ENCODE measurements around the gene BRD9. TPM values are rescaled to one million over a fixed set of nuclear protein-coding genes. Genes with fewer than 3 reads are reported as not detected.

BRD9 gene
- total RNA-seq, 1 experiment from 2014 or later: 48.9 TPM

DNA sequence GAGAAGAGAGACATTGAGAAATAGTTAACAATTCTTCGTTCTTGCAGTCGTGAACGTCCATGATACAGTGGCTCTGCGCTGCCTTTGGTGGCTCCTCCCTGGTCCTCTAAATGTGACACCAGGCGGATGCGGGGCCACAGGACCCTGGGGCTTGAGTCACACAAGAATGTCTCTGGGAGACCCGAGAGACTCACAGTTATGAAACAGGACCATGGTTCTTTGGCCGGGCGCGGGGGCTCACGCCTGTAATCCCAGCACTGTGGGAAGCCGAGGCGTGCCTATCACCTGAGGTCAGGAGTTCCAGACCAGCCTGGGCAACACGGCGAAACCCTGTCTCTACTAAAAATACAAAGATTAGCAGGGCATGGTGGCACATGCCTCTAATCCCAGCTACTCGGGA lies 41.0 kb downstream of the BRD9 start:
- H3K4me3 Mint-ChIP-seq (ENCODE audit: unreplicated experiment): no peak overlapping the region

DNA sequence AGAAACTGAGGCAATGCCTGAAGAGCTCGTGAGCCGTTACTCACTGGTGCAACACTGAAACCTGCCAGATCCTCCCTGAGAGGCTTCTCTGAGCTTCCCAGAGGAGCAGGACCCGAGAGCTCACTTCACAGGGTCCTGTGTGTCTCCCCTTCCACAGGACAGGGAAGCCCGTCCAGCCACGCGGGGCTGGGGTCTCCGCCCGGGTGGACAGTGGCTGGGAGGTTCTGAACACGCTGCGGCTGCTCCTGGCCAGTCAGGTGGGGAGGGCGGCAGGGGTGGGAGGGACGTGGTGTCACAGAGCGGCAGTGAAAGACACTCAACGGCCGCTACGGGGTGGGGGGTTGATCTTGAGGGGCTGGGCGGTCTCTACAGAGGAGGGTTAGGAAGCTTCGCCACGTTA lies 41.5 kb downstream of the BRD9 start:
- intact Hi-C loops (cut with micrococcal nuclease): loop anchor here (10.0 kb wide), 1 partner anchor 176 kb away; no protein-coding TSS in a partner anchor
- Mint-ChIP-seq H3K4me1 (ENCODE audit: insufficient read depth, unreplicated experiment) (no peaks in the 10 kb centered on the region), H3K36me3 (ENCODE audit: insufficient read depth, unreplicated experiment) (no peaks in the 10 kb centered on the region), H3K4me3 (ENCODE audit: unreplicated experiment) (no peak overlapping the region), H3K27ac (ENCODE audit: low read depth, unreplicated experiment) (no peak overlapping the region), H3K27me3 (ENCODE audit: insufficient read depth, unreplicated experiment) (peaks cover 31% of the 10 kb centered on the region), H3K9me3 (ENCODE audit: unreplicated experiment) (no peaks in the 10 kb centered on the region)
- ChIA-PET CTCF (no interaction called here), POLR2A (no interaction called here)
- BruUV-seq (replicated peaks): no TSS peak
- no peak for DNase-seq (ENCODE audit: unreplicated experiment)
- TF ChIP-seq, protein P1, sequence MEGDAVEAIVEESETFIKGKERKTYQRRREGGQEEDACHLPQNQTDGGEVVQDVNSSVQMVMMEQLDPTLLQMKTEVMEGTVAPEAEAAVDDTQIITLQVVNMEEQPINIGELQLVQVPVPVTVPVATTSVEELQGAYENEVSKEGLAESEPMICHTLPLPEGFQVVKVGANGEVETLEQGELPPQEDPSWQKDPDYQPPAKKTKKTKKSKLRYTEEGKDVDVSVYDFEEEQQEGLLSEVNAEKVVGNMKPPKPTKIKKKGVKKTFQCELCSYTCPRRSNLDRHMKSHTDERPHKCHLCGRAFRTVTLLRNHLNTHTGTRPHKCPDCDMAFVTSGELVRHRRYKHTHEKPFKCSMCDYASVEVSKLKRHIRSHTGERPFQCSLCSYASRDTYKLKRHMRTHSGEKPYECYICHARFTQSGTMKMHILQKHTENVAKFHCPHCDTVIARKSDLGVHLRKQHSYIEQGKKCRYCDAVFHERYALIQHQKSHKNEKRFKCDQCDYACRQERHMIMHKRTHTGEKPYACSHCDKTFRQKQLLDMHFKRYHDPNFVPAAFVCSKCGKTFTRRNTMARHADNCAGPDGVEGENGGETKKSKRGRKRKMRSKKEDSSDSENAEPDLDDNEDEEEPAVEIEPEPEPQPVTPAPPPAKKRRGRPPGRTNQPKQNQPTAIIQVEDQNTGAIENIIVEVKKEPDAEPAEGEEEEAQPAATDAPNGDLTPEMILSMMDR (IDR thresholded peaks at IDR 0.05; ENCODE audit: unreplicated experiment): no peak

More for the DNA sequence above, 41.0 kb downstream of the BRD9 start:
- H3K27ac Mint-ChIP-seq (ENCODE audit: low read depth, unreplicated experiment): no peak overlapping the region
- no TSS peak for BruUV-seq (replicated peaks)
- intact Hi-C loops (cut with micrococcal nuclease): loop anchor here (10.0 kb wide), 1 partner anchor 177 kb away; no protein-coding TSS in a partner anchor
- ChIA-PET POLR2A (no interaction called here), CTCF (no interaction called here)
- TF ChIP-seq, protein P1 (IDR thresholded peaks at IDR 0.05; ENCODE audit: unreplicated experiment): no peak
- H3K9me3 Mint-ChIP-seq (ENCODE audit: unreplicated experiment): no peaks in the 10 kb centered on the region
- H3K36me3 Mint-ChIP-seq (ENCODE audit: insufficient read depth, unreplicated experiment): no peaks in the 10 kb centered on the region
- H3K4me1 Mint-ChIP-seq (ENCODE audit: insufficient read depth, unreplicated experiment): no peaks in the 10 kb centered on the region
- DNase-seq (ENCODE audit: unreplicated experiment): no peak
- H3K27me3 Mint-ChIP-seq (ENCODE audit: insufficient read depth, unreplicated experiment): peaks cover 27% of the 10 kb centered on the region

DNA sequence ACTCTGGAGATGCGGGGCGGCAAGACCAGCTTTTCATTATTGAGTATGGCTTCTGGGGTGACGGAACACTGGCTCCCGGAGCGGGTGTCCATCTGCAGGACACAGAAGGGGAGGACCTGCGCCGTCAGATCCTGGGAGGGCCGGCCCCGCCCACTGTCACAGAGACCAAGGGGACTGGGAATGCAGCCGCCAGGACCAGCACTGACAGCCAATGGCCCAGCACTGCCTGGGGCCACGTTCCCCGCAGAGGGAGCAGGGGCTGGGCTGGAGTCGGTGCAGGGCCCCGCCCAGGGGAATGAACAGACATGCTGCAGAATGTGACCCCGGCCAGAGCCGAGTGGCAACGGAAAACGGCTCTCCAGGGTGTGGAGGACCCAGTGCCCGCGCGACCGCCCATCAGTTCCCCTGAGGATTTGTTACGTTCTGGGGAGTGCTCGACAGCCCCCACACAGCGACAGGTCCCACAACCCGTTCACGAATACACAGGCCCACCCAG lies 42.0 kb downstream of the BRD9 start, which contains the start of gene ZDHHC11:
ZDHHC11 (minus strand) TSS at position 476 of the 496 bp plus-strand sequence; CDS start at position 92, 384 bp downstream.
- H3K27ac Mint-ChIP-seq (ENCODE audit: low read depth, unreplicated experiment): no peak within 1 kb of the TSS
- H3K4me1 Mint-ChIP-seq (ENCODE audit: insufficient read depth, unreplicated experiment): no peaks in the 10 kb centered on the region
- H3K9me3 Mint-ChIP-seq (ENCODE audit: unreplicated experiment): no peaks in the 10 kb centered on the region
- no peaks in the 10 kb centered on the region for H3K36me3 Mint-ChIP-seq (ENCODE audit: insufficient read depth, unreplicated experiment)
- DNase-seq (ENCODE audit: unreplicated experiment): no peak
- no peak within 1 kb of the TSS for H3K4me3 Mint-ChIP-seq (ENCODE audit: unreplicated experiment)
- ChIA-PET CTCF (no interaction called here), POLR2A (interaction anchor here (0.6 kb wide), 1 partner anchor 79 kb away, joined by 4 read pairs; no protein-coding TSS in a partner anchor)
- BruUV-seq (replicated peaks): no TSS peak
- peaks cover 31% of the 10 kb centered on the region for H3K27me3 Mint-ChIP-seq (ENCODE audit: insufficient read depth, unreplicated experiment)
- intact Hi-C loops (cut with micrococcal nuclease): loop anchor here (10.0 kb wide), 1 partner anchor 176 kb away; no protein-coding TSS in a partner anchor
- TF ChIP-seq, protein P1 (IDR thresholded peaks at IDR 0.05; ENCODE audit: unreplicated experiment): no peak

DNA sequence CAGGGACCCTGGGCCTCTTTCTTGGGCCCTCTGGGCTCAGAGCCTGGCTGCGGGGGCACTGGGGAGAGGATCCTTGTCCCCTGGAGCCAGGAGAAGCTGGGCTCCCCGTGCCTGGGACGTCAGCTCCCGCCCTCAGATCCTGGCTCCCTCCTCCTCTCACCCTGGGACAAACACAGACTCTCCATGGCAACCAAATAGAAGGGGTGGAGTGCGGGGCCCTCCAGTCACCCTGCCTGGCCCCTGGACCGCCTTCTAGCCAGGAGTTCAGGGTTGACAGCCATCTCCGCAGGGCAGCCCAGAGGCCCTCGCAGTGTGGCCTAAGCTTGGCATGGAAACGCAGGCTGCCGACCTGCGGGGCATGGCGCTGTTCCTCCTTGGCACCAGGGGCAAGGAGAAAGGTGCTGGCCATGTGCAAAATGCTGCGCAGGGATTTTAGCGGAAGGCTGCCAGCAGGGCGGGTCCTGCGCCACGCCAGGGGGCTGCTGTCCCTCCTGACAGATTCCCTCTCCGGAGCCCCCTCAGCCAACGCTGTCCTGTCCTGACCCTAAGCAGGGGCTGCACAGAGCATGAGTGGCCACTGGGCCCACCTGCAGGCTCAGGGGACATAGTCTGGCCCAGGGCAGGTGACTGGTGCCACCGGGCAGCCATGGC lies 42.8 kb downstream of the BRD9 start:
- DNase-seq (ENCODE audit: unreplicated experiment): no peak
- Mint-ChIP-seq H3K36me3 (ENCODE audit: insufficient read depth, unreplicated experiment) (no peaks in the 10 kb centered on the region), H3K4me1 (ENCODE audit: insufficient read depth, unreplicated experiment) (no peaks in the 10 kb centered on the region), H3K27ac (ENCODE audit: low read depth, unreplicated experiment) (no peak overlapping the region), H3K9me3 (ENCODE audit: unreplicated experiment) (no peaks in the 10 kb centered on the region), H3K27me3 (ENCODE audit: insufficient read depth, unreplicated experiment) (peaks cover 31% of the 10 kb centered on the region), H3K4me3 (ENCODE audit: unreplicated experiment) (no peak overlapping the region)
- POLR2A ChIA-PET: interaction anchor here (0.6 kb wide), 1 partner anchor 78 kb away, joined by 4 read pairs; no protein-coding TSS in a partner anchor
- intact Hi-C loops (cut with micrococcal nuclease): loop anchor here (10.0 kb wide), 1 partner anchor 175 kb away; no protein-coding TSS in a partner anchor
- BruUV-seq (replicated peaks): no TSS peak
- TF ChIP-seq, protein P1 (IDR thresholded peaks at IDR 0.05; ENCODE audit: unreplicated experiment): no peak
- CTCF ChIA-PET: no interaction called here
